NCI-H446 treated with DMSO at 0.1 percent for 48 hours (cell line): ENCODE data around the gene BRSK1.
A peak's percentile ranks its signal among the peaks of the same experiment; 100 is the strongest.

Experiments
- DNase-seq: peaks from one replicate; lab custom pipeline; 2025; lab: John Stamatoyannopoulos, UW

Gene BRSK1

DNA sequence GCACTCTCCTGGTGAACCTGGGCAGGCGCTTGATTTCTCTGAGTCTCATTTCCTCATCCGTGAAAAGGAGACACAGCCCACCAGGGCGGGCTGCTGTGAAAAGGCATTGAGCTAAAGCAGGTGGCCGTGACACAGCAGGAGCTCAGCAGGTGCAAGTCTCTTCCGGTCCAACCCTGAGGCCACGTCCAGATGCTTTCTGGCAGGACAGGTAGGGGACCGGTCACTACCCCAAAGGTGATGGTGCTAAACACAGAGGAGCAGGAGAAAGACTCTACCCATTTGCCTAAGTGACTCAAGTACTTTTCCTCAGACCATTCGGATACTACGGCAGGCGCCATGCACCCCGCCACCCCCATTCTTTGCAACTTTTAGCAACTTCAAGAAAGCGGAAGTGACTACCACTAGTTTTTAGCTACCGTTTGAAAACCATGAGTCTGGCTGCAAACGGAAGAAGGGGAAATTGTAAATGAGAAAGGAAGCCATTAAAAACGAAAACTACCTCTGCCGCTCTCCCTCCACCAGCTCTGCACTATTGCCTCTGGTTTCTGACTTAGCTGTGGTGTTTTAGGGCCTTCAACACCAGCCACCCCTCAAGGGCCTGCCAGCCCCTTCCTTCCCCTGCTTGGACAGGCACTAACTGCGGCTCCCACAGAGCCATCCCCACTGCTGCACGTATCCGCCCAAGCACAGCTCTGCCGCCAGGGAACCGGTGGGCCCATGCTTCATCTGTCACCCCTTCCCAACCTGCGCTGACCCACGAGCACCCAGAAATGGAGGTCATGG is 29.8 kb upstream of the BRSK1 start:
- no peak for DNase-seq

DNA sequence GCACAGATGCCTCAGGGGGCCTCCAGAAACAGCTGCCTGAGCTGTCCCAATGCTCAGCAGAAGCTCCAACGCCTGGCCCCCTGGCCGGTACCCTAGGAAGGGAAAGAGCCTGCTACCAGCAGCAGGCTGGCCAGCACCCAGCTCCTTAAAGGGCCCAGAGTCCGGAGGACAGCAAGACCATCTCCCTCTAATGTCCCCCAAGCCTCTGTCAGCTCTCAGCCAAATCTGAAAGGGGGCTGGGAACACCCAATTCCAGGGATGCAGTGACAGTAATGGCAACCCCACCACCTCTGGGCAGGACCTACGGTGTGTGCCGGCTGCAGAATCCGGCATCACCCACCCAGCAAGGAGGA is 29.2 kb upstream of the BRSK1 start:
- no peak for DNase-seq

DNA sequence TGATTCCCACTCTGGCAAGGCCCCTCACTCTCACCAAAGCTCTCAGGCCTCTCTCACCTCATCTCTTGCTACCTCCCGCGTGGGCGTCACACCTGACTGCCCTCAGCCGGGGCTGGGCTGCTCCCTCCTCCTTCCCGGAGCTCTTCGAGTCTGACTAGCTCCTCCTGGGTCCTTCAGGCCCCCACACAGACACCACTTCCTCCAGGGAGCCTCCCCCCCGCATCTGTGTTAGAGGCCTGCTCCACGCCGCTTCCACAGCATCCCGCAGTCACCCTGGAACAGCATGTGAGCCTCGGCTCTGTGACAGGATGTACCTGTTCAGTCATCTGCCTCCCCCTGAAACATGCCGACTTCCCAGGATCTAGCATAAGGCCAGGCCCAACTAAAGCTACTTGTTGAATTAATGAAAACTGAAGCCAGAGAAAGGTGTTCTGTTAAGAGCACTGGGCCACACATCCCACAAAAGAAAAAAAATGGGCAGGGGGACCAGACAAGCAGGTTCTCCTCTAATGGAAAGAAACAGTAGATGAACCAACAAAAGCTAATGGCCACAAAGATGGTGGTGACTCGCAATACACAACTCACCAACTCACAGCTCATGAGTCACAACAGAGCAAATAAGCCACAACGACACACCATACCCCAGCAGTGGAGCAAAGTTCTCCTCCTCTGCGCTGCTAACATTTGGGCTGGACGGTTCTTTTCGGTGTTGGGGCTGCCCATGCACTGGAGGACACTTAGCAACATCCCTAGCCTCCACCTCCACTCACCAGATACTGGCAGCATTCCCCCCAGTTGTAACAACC is 28.0 kb upstream of the BRSK1 start:
- DNase-seq: no peak

DNA sequence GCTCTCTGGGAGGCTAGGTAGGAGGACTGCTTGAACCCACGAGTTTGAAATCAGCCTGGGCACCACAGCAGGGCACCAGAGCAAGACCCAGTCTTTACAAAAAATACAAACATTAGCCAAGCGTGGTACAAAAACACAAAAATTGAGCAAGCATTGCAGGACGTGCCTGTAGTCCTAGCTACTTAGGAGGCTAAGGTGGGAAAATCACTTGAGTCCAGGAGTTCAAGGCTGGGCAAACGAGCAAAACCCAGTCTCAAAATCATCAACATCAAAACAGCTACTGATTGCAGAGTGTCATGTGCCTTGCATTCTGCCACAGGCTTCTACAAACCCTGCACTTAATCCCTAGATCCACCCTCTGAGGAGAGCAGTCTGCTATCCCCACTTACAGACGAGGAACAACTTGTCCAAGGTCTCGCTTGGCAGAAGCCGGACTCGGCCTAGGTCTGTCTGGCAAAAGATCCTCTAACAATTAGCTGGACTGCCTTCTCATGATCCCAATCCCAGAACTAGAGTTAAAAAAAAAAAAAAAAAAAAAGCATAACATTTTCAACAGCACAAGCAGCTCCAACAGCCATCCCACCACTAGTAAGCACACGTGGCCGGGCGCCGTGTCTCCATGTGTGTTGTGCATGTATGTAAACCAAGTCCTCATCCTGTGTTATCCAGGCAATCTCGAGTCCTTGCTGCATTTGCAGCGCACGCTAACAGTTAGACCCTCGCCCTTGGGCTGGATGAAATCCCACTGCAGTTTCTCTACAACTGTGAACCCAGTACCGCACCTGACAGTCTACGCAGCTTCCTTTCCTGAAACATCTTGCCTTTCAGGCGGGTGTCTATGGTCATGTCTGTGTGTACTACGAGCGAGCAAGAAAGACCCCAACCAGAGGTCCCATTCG is 27.0 kb upstream of the BRSK1 start:
- DNase-seq: no peak

DNA sequence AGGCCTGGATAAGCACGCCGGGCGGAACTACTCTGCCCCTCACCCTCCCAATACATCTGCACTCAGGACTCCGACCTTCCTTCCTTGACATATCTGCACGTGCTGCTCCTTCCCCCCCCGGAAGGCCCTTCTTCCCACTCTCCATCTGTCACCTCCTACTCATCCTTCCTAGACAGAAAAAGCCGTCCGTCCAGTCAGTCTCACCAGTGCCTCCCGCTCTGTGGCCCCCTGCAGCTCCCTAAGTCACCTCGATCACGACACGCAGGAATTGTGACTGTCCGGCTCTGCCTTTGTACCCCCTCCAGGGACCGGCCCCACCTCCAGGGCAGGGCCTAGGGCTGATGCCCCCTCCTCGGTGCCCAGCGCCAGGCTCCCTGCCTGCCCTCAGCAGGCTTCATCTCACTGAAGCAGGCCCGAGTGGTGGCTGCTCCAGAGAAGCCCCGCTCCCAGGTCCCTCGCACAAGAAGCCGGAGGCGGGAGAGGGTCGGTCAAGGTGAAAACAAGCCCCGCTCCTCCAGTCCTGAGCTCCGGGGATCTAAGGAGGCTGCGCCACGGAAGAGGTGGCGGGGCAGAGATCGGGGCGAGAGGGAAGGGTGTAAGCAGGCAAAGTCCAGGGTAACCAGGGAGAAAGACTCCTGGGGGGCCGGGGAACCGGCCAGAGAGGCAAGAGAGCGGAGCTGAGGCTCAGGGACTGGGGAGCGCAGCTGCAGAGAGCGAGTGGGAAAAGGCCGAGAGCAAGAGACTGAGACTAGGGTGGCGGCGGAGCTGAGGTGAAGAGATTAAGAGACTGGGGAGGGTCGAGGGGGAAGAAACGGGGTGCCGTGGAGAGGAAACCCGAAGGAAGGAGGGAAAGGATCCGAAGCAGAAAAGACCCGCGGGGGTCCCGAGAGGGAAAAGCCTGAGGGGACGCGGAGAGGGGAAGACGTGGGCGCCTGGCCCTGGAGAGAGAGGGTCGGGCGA is 26.1 kb upstream of the BRSK1 start:
- no peak for DNase-seq

DNA sequence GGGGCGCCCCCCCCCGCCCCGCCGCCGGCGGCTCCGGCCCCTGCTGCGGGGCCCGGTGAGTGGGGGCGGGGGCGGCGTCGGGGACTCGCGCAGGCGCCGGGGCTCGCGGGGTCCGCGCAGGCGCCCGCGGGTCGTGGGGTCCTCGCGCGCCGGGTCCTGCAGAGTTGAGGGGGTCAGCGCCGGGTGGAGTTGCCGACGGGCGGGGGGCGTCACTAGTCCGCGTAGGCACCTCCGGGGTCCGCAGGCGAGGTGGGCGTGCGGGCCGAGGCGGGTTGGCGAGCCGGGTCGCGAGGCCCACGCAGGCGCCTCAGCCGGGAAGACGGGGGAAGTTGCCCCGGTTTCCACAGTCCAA is 25.3 kb upstream of the BRSK1 start:
- no peak for DNase-seq

DNA sequence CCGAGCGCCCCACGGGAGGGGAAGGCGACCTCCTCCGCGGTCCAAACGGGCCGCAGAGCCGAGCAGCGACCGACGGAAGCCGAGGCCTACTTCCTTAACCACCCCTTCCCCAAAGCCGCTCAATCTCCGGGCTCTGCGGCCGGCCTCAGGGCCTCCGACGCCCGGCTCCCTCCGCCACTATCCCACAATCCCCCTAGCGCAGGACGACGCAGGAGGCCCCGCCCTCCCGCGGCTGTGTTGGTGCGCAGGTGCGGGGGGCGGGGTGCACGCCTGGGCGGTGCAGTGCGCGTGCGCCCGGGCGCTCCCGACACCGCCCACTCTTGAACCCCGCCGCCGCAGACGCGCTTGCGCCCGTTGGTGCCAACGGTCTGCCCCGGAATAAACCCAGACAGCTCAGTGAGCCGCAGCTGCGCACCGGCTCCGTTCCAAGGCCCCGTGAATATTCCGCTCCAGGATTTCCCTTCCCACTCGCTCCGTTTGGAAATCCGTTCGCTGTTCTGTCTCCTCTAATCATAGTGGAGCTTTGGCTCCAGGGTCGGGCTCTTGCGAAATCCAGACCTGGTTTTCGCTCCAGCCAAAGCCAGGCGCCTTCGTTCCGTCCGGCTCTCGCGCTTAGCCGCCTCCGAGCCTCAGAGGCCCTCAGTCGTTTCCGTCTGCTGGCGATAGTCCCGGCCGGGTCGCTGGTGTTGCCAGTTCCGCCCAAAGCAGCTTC is 24.8 kb upstream of the BRSK1 start, which contains the start of gene PPP6R1:
TSS of gene PPP6R1 (minus strand) at position 190 of the 712 bp plus-strand sequence. CDS start 11,914 bp downstream, outside the sequence.
- peak; percentile 99 for DNase-seq

DNA sequence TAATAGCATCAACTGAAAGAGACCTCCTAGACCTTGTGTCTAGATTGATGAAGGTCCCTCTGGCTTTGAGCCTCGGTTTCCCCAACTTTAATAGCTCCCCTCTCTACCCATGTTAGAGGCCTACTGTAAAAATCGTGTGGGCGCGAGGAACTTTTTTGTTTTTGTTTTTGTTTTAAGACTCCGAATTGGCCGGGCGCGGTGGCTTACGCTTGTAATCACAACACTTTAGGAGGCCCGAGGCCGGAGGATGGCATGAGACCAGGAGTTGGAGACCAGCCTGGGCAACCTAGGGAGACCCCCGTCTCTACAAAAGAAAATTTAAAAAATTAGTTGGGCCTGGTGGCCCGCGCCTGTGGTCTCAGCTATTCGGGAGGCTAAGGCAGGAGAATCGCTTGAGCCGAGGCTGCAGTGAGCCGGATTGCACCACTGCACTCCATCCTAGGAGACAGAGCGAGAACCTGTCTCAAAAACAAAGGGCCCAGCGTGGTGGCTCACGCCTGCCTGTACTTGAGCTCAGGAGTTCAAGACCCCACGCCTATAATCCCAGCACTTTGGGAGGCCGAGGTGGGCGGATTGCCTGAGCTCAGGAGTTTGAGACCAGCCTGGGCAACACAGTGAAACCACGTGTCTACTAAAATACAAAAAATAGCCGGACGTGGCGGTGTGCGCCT is 24.1 kb upstream of the BRSK1 start:
- DNase-seq: no peak

DNA sequence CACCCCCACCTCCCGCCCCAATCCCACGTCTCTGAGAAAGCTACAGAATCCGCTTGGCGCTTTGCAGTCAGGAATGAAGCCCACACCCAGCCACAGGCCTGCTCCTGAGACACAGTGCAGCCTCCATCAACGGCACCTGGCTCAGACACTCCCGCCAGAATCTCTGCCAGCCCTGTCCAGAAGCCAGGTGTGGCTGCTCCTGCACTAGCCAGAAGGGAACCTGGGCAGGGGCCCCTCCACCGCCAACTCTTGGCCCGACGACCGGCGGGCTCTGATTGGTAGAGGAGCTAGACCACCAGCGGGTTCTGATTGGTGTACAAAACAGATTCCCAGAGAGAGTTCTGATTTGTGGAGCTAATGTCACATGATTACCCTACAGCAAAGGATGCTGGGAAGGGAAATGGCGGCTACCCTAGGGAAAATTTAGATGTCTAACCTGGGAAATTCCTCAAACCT is 22.1 kb upstream of the BRSK1 start:
- no peak for DNase-seq

DNA sequence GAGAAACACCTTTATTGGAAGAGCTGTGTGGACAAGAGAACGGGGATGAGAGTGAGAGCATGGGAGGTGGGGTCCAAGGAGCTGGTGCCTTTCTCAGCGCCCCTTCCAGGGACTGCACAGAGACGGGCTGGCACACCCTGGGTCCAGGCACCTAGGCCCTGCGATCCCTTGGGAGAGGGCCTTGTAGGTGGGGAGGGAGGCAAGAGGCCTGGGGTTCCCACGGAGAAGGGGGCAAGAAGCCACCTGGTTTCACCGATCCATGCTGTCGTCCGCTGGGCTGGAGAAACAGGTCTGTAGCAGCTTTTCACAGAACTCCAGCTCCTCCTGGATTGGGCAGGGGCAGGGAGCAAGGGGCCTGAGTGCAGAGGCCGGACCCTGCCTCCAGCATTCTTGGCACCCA is 21.4 kb upstream of the BRSK1 start:
- DNase-seq: no peak

DNA sequence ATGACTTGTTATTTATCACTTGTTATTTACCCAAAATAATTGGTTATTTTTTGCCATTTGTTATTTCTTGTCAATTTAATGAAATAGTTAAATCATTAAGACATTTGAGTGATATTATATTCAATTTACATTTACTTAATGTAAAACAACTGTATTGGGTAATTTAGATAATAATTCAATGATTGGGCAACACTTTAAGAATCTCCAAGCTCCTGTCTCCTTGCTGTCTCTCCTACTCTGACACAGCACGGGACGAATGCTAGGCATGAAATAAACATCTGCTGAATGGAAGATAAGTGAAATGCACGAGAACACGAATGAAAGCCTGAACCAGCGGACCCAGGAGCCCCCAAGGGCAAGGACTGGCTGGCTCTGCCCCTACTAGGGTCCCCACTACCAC is 19.3 kb upstream of the BRSK1 start:
- no peak for DNase-seq

DNA sequence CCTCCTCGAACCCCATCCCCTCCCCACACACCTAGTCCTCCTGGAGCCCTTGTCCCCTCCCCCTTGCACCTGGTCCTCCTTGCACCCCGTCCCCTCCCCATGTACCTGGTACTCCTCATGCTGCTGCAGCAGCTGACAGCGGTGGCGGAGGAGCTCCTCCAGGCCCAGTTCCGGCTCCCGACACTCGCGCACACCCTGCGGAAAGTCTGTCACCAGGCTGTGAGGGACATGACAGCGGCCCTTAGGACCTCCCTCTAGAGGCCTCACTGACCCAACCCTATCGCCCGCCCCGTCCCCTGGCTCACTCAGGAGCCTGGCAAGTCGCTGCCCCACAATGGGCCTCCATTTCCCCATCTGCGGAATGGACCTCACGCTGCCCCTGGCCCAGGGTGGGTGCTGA is 18.6 kb upstream of the BRSK1 start:
- no peak for DNase-seq

DNA sequence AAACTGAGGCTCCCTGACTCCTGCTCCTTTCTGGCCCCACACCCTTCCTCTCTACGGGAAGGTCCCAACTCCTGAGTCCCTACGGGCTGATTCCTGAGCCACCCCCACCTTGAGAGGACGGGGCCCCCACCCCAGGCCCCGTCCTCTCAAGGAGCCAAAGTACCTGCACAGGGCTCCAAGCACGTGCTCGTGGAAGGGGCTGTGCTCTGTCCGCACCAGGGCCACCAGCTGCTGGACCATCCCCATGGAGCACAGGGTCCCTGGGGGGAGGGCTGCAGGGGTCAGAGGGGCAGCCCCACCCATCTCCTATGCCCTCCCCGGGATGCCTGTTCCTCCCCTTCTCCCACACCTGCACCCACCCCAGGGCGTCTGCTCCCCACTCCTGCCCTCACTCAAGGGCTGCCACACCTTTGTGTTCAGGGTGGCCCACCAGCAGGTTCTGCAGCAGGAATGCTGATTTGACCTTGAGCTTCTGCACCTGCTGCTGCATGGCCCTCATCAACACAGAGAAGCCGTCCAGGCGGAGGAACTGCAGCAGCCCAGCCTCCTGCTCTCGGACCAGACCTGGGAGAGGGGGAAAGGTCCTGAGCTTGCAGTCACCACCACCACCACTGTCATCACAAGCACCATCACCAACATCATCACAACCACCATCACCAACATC is 17.9 kb upstream of the BRSK1 start:
- DNase-seq: no peak

DNA sequence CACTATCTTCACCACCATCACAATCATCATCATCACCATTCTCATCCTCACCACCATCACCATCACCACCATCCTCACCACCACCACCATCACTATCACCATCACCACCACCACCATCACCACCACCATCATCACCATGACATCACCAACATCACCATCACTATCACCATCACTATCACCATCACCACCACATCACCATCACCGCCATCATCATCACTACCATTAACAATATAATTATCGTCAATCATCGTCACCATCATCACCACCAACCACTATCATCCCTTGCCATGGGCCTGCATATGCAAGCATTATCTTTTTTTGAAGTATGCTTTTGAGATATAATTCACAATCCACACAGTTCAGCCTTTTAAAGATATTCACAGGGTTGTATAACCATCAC is 17.4 kb upstream of the BRSK1 start:
- no peak for DNase-seq

DNA sequence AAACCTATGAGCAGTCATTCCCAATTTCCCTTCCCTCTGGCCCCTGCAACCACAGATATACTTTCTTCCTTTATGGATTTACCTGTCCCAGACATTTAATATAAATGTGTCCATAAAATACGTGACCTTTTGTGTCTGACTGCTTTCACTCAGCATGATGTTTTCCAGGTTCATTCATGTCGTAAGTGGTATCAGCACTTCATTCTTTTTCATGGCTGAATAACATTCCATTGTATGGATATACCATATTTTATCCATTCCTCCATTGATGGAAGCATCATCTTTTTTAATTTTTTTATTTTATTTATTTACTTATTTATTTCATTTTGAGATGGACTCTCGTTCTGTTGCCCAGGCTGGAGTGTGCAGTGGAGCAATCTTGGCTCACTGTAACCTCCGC is 17.0 kb upstream of the BRSK1 start:
- DNase-seq: no peak

DNA sequence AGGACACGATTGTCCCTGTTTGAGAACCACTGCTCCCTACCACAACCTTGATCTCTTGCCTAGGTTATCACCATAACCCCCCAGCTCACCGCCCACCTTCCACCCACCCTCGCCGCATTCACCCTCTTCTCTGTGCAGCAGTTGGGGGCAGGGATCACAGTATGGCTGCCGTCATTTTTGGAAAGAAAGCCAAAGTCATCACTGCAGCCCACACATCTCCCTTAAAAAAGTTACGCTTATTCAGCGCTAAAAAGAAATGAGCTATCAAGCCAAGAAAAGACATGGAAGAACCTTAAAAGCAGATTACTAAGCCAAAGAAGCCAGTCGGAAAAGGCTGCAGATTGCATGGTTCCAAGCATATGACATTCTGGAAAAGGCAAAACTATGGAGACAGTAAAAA is 14.5 kb upstream of the BRSK1 start:
- no peak for DNase-seq

DNA sequence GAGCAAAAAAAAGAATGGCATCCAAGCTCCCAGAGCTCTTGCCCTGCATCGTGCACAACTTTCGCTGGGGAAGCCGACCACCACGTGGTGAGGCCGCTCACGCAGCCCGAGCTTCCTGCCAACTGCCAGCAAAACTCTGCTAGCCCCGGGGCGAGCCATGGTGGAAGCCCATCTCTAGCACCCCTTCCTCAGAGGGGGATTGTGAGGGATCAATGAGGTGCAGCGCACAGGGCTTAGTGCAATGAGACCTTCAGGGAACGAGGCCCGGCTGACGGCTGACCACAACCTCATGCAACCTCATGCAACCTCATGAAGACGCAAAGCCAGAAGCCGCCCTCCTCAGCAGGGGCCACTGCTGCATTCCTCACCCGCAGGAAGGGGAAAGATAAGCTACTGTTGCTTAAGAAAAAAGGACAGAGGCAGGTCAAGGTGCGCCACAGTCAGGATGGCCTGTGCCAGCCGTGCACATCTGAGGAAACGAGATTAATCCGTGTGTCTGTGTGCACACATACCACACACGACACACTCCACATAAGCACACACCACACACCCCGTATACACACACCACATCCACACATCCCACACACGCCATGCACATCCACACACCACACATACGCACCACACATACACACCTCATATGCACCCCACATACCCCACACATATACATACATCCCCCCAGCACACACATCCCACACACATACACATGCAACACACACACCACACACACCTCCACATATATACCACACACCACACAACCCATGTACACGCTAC is 13.4 kb upstream of the BRSK1 start:
- no peak for DNase-seq

DNA sequence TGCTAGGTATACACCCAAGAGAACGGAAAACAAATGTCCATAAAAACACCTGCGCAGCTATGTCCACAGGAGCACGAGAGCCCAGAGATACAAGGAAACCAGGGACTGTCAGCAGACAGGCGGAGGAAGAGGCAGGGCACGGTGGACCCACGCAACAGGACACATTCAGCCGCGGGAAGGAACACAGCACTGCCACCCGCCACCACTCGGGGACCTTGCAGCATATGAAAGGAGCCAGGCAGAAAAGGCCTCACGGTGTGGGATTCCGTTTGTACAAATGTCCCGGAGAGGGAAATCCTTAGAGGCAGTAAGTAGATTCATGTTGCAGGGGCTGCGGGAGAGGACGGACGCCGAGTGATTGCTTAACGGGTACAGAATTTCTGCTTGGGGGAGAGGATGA is 11.7 kb upstream of the BRSK1 start:
- DNase-seq: no peak
